IPS-20b (cell line): ENCODE data around the gene SYMPK.

ENCODE experiments used
- H3K27ac ChIP-seq: one replicate; pipeline ENCODE4 v1.5.1; 2013; ENCODE audit warnings: low read length
- H3K27me3 ChIP-seq: 2 replicates; pipeline ENCODE4 v1.6.1; 2013; ENCODE audit warnings: mild to moderate bottlenecking, low read length, inconsistent platforms; ENCODE audit not compliant: insufficient read depth
- H3K36me3 ChIP-seq: 2 replicates; pipeline ENCODE4 v1.6.1; 2013; ENCODE audit warnings: low read depth, mild to moderate bottlenecking, inconsistent platforms, low read length, moderate library complexity; ENCODE audit not compliant: insufficient read depth
- H3K4me1 ChIP-seq: 2 replicates; pipeline ENCODE4 v1.6.1; 2013; ENCODE audit warnings: mild to moderate bottlenecking, control low read depth, inconsistent platforms, low read length, moderate library complexity; ENCODE audit not compliant: insufficient read depth
- H3K4me3 ChIP-seq: 2 replicates; pipeline ENCODE4 v1.5.1; 2013; ENCODE audit warnings: mild to moderate bottlenecking, low read length, inconsistent platforms
- H3K9ac ChIP-seq: 2 replicates; pipeline ENCODE4 v1.6.1; 2013; ENCODE audit warnings: low read depth, mild to moderate bottlenecking, inconsistent platforms, low read length, moderate library complexity
- H3K9me3 ChIP-seq: 2 replicates; pipeline ENCODE4 v1.6.1; 2013; ENCODE audit warnings: mild to moderate bottlenecking, low read depth, low read length, inconsistent platforms; ENCODE audit not compliant: insufficient read depth

The SYMPK gene

GRCh38 chr19:45883881-45884681, 21.1 kb upstream of the SYMPK start:
- no peak overlapping the region for H3K9ac ChIP-seq
- no peak overlapping the region for H3K27ac ChIP-seq
- no peaks in the 10 kb centered on the region for H3K27me3 ChIP-seq
- no peak overlapping the region for H3K4me3 ChIP-seq
- no peaks in the 10 kb centered on the region for H3K9me3 ChIP-seq
- peaks cover 15% of the 10 kb centered on the region; the same call in 1 of the 2 replicates for H3K4me1 ChIP-seq
- no peaks in the 10 kb centered on the region for H3K36me3 ChIP-seq

- Histone ChIP-seq H3K9me3 (no peaks in the 10 kb centered on the region), H3K27me3 (no peaks in the 10 kb centered on the region), H3K9ac (no peak overlapping the region), H3K4me1 (peaks cover 15% of the 10 kb centered on the region; the same call in 1 of the 2 replicates), H3K27ac (no peak overlapping the region), H3K4me3 (no peak overlapping the region), H3K36me3 (no peaks in the 10 kb centered on the region)
Measured at GRCh38 chr19:45883586-45883880, 20.6 kb upstream of the SYMPK start.

- Histone ChIP-seq H3K4me1 (peaks cover 15% of the 10 kb centered on the region; the same call in 1 of the 2 replicates), H3K27me3 (no peaks in the 10 kb centered on the region), H3K27ac (peak overlapping the region; percentile 69), H3K9ac (peak overlapping the region; percentile 81; the same call in 1 of the 2 replicates), H3K9me3 (no peaks in the 10 kb centered on the region), H3K36me3 (no peaks in the 10 kb centered on the region), H3K4me3 (peak overlapping the region; percentile 65)
Measured at GRCh38 chr19:45882652-45883585, 20.0 kb upstream of the SYMPK start.

GRCh38 chr19:45881909-45882528, 19.1 kb upstream of the SYMPK start:
- Histone ChIP-seq H3K9me3 (no peaks in the 10 kb centered on the region), H3K36me3 (no peaks in the 10 kb centered on the region), H3K27me3 (no peaks in the 10 kb centered on the region), H3K27ac (peak overlapping the region; percentile 69), H3K9ac (peak overlapping the region; percentile 81; the same call in 1 of the 2 replicates), H3K4me1 (peaks cover 15% of the 10 kb centered on the region; the same call in 1 of the 2 replicates), H3K4me3 (peak overlapping the region; percentile 65)

GRCh38 chr19:45881082-45881908, 18.3 kb upstream of the SYMPK start:
- Histone ChIP-seq H3K27ac (no peak overlapping the region), H3K9ac (peak overlapping the region; percentile 81; the same call in 1 of the 2 replicates), H3K36me3 (no peaks in the 10 kb centered on the region), H3K4me1 (peaks cover 15% of the 10 kb centered on the region; the same call in 1 of the 2 replicates), H3K27me3 (no peaks in the 10 kb centered on the region), H3K9me3 (no peaks in the 10 kb centered on the region), H3K4me3 (peak overlapping the region; percentile 65; the same call in 1 of the 2 replicates)

- Histone ChIP-seq H3K27ac (no peak overlapping the region), H3K36me3 (no peaks in the 10 kb centered on the region), H3K4me1 (peaks cover 15% of the 10 kb centered on the region; the same call in 1 of the 2 replicates), H3K9ac (no peak overlapping the region), H3K27me3 (no peaks in the 10 kb centered on the region), H3K9me3 (no peaks in the 10 kb centered on the region), H3K4me3 (no peak overlapping the region)
Measured at GRCh38 chr19:45879971-45880370, 17.0 kb upstream of the SYMPK start.

GRCh38 chr19:45879055-45879454, 16.1 kb upstream of the SYMPK start:
- peaks cover 15% of the 10 kb centered on the region; the same call in 1 of the 2 replicates for H3K4me1 ChIP-seq
- no peak overlapping the region for H3K27ac ChIP-seq
- no peaks in the 10 kb centered on the region for H3K27me3 ChIP-seq
- H3K36me3 ChIP-seq = no peaks in the 10 kb centered on the region
- H3K4me3 ChIP-seq = no peak overlapping the region
- H3K9me3 ChIP-seq = no peaks in the 10 kb centered on the region
- H3K9ac ChIP-seq = no peak overlapping the region

GRCh38 chr19:45878043-45878794, 15.3 kb upstream of the SYMPK start:
- Histone ChIP-seq H3K27me3 (no peaks in the 10 kb centered on the region), H3K4me3 (no peak overlapping the region), H3K9me3 (no peaks in the 10 kb centered on the region), H3K9ac (no peak overlapping the region), H3K36me3 (peaks cover under 1% of the 10 kb centered on the region; the same call in 1 of the 2 replicates), H3K4me1 (peaks cover 15% of the 10 kb centered on the region; the same call in 1 of the 2 replicates), H3K27ac (no peak overlapping the region)

GRCh38 chr19:45876411-45877197, 13.7 kb upstream of the SYMPK start:
- H3K4me3 ChIP-seq = peak overlapping the region; percentile 63; the same call in 1 of the 2 replicates
- peaks cover 9% of the 10 kb centered on the region; the same call in 1 of the 2 replicates for H3K36me3 ChIP-seq
- peak overlapping the region; percentile 56; the same call in 1 of the 2 replicates for H3K9ac ChIP-seq
- peaks cover 6% of the 10 kb centered on the region; the same call in 1 of the 2 replicates for H3K4me1 ChIP-seq
- H3K9me3 ChIP-seq = no peaks in the 10 kb centered on the region
- no peak overlapping the region for H3K27ac ChIP-seq
- no peaks in the 10 kb centered on the region for H3K27me3 ChIP-seq

GRCh38 chr19:45876161-45876410, 13.1 kb upstream of the SYMPK start:
- H3K27ac ChIP-seq = no peak overlapping the region
- H3K36me3 ChIP-seq = peaks cover 9% of the 10 kb centered on the region; the same call in 1 of the 2 replicates
- no peak overlapping the region; the same call in 1 of the 2 replicates for H3K9ac ChIP-seq

More at GRCh38 chr19:45876161-45876410, 13.1 kb upstream of the SYMPK start:
- peaks cover 1% of the 10 kb centered on the region; the same call in 1 of the 2 replicates for H3K4me1 ChIP-seq
- peak overlapping the region; percentile 63; the same call in 1 of the 2 replicates for H3K4me3 ChIP-seq
- no peaks in the 10 kb centered on the region for H3K27me3 ChIP-seq
- H3K9me3 ChIP-seq = no peaks in the 10 kb centered on the region
